GM21360 (cell line): Measurements from ENCODE around the gene SLC22A4.

Experiments
- ATAC-seq: cut with Tn5 transposase; IDR thresholded peaks from one replicate; pipeline ENCODE4 v1.9.1; 2021; ENCODE audit warnings: mild to moderate bottlenecking, moderate library complexity; ENCODE audit not compliant: unreplicated experiment

SLC22A4 gene

DNA sequence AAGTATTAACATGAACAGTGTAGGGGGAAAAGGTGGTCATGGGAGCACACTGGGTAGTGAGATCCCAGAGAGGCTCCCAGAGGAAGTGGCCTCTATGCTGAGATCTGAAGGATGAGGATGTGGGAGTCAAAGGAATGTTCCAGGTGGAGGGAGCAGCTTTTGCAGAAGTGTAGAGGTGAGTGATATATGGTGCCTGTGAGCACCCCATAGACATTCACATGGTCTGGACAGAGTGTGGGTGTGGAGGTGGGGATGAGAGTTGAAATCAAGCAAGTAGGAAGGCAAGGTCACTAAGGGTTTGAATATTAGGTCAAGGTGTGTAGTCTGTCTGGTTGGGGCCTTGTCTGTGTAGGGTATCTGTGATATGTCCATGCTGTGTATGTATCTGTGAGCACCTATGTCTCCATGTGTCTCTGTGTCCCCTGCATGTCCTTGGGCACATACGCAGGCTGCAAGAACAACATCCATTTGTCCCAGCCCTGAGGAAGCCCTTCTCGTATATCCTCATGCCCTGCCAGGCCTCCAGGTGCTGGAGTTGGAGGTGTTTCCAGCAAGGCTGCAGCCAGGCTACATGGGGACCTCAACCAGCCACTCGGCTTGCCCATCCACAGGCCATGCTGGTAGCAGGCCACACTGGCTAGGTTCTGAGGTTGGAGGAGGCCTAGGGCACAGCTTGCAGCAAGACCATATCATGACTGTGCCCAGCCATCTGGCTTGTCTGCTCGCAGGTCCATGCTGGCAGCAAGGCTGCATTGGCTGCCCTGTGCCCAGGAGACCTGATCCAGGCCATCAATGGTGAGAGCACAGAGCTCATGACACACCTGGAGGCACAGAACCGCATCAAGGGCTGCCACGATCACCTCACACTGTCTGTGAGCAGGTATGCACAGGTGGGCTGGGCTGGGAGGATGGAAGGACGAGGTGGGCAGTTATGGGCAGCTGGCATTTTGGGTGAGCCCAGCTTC, 32.0 kb upstream of the SLC22A4 start:
- ATAC-seq = no peak

DNA sequence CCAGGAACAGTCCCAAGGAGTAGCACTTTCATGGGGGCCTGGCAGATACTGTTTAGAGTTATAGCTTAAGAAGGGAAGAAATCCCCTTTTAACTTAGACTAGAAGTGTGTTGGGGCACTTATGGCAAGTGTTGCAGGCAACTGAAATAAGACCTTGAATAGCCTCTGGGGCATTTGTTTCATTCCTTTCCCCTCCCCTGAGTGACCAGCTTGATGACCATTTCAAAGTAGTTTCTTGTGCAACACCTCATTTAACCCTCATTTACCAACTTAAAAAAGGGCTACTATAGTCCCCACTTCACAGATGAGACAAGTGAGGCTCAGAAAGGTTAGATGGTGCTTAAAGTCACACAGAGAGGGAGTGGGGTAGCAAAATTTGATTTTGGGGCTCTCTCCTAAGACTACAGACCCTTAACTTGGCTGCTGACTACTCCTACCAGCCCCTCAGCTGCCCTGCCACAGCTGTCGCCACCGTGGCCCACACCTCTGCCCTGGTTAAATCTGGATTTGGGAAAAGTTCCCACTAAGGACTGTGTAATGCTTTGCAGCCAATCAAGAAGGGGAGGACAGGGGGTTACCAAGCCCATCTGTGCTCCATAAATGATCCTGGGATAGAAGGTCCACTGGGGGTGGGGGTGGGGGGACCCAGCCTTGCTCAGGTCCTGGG, 31.2 kb upstream of the SLC22A4 start:
- no peak for ATAC-seq

DNA sequence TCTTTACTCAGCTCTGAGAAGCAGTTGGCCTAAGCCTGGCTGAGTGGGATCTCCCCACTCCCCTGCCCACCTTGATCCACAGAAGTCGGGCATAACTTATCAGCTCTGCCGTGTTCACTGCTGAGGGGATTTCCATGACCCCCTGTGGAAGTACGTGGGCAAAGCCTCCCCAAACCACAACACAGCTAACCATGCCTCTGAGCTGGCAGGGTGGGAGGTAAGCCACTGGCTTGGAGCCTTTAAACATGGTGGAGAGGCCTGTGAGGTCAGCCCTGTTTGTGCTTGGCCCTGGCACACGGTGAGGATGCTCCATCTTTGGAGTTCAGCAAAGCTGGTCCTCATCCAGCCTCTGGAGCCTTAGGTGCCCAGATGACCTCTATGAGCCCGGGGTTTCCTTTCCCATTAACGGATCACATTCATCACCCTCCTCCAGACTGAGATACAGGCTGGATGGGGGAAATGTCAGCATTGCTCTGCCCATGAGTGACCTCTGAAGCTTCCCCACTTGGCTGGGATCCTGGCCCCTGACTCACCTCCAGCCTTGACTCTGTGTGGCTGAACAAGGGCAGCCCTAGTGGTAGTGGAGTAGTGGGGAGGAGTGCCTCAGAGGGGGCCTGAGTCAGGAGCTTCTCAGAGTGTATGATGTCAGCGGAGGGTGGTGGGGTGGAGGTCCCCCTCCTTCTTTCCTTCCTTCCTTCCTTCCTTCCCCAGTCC, 30.5 kb upstream of the SLC22A4 start:
- no peak for ATAC-seq

DNA sequence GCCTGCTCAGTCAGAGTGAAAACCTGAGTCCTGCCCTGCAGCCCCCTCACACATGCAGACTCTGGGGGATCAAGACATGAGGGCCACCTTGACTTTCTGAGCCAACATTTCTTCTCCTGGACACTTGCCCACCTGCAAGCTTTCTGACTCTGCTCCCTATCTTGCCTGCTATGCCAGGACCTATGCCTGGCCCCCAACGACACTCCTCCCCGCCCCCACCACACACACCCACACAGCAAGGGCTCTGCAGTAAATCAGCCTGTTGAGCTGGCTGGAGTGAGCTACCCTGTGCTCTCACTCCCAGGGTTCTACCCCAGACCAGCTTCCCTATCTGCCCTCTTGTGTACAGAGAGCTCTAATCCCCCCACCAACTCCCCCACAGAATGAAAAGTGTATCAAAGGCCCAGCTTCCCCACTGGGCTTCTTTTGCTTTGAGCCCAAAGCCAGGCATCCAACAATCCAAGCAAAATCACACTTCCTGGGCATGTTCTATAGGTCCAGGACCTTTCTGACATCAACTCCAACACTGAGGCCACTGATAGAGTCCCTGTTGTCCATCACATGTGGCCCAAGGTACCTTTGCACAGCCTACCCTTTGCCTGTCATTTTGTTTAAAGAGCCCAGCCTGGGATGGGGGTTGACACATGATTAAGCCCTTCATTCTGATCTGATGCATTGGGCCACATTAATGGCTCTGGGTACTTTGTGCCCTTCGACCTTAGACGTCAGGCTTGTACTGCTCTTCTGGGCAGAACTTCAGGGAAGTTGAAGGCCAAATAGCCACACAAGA, 29.5 kb upstream of the SLC22A4 start:
- no peak for ATAC-seq

- no peak for ATAC-seq
These were observed 28.7 kb upstream of the SLC22A4 start for GRCh38 chr5:132265336-132266030.

DNA sequence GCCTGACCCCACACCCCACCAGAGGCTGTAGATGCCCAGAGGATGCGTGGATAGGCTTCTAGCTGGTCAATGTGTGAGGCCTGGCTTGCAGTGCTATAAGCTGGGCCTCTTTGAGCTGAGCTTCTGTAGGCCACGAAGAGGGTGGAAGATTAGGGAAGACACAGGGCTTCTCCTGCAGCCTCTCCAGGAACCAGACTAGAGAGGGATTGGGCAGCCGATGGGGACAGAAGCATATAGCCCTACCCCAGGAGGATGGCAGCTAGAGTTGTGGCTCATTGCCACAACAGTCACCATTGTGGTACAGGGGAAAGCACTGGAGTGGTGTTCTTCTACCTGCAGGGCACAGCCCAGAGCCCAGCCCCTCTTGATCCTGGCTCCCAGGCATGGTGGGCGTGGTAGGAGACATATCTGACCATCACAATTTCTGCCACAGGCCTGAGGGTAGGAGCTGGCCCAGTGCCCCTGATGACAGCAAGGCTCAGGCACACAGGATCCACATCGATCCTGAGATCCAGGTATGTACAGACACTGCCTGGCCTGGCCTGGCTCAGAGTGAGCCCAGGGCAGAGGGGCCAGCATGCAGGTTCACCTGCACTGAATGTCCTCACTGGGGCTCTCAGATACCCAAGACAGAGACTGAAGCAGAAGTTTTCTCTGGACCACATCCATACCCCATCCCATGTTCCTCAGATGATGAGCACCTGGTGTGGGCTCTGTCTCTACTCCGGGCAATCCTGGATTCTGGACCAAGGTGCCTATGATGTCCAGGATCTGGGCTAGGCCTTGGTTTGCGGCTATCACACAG, 28.0 kb upstream of the SLC22A4 start:
- no peak for ATAC-seq

- no peak for ATAC-seq
These were observed 27.4 kb upstream of the SLC22A4 start for GRCh38 chr5:132266836-132267160.

GRCh38 chr5:132267166-132267739, 26.9 kb upstream of the SLC22A4 start:
- no peak for ATAC-seq

GRCh38 chr5:132267931-132268768, 26.0 kb upstream of the SLC22A4 start:
- peak; percentile 13 for ATAC-seq

GRCh38 chr5:132268769-132269551, 25.2 kb upstream of the SLC22A4 start:
- peak; percentile 54 for ATAC-seq

DNA sequence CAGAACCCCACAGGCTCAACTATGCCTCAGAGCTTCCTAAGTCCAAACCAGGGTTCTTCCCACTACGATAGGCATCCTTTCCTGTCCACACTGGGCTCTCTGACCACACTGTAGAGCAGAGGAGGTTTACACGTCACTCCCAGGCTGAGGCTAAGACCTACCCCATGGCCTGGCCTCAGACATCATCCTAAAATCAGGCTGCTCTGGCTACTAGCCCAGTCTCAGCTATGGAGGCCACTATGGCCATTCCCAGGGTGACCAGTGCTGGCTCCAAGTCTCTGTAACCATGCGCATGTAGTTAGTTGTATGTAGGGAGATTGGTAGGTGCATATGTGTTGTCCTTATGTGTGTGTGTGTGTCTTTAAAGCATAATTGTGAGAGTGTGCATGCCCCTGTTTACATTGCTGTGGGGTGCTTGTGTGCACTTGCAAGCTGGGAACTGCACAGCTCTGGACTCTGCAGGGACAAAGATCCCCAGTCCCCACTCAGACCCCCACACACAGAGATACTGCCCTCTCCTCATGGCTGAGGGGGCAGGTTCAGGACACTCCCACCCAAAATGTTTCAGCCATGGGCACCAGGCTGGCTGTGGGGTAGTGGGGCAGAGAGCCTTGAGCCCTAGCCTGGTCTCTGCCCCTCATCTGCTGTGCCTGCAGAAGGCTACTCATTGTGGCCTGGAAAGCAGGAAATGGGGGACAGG, 24.4 kb upstream of the SLC22A4 start:
- no peak for ATAC-seq

GRCh38 chr5:132270335-132270665, 23.9 kb upstream of the SLC22A4 start:
- ATAC-seq = no peak

DNA sequence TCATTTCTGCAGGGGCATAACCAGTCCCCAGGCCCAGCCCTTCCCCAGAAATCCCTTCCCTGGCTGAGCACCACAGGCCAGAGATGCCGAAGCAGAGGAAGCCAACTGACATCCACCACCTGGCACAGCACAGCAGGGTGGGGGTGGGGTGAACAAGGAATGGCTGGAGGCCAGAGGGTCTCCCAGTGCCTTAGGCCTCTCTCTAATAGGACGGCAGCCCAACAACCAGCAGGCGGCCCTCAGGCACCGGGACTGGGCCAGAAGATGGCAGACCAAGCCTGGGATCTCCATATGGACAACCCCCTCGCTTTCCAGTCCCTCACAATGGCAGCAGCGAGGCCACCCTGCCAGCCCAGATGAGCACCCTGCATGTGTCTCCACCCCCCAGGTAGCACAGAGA, 23.5 kb upstream of the SLC22A4 start:
- no peak for ATAC-seq

- ATAC-seq = no peak
These were observed 22.6 kb upstream of the SLC22A4 start for GRCh38 chr5:132271251-132272246.

- ATAC-seq = no peak
These were observed 21.6 kb upstream of the SLC22A4 start for GRCh38 chr5:132272311-132273210.
